ENCODE results near the gene SYNE4. TPM values are rescaled to one million over a fixed set of nuclear protein-coding genes. Genes with fewer than 3 reads are reported as not detected.
A peak's percentile ranks its signal among the peaks of the same experiment; 100 is the strongest.
"Not testable (repeated sequence)": the region's sequence is repeated elsewhere in the genome, so short reads cannot be mapped to it uniquely, and the experiment has no call there.

SYNE4 gene
- total RNA-seq, 2 donors from 2014 or later, result 1.5 to 3.9 TPM

DNA sequence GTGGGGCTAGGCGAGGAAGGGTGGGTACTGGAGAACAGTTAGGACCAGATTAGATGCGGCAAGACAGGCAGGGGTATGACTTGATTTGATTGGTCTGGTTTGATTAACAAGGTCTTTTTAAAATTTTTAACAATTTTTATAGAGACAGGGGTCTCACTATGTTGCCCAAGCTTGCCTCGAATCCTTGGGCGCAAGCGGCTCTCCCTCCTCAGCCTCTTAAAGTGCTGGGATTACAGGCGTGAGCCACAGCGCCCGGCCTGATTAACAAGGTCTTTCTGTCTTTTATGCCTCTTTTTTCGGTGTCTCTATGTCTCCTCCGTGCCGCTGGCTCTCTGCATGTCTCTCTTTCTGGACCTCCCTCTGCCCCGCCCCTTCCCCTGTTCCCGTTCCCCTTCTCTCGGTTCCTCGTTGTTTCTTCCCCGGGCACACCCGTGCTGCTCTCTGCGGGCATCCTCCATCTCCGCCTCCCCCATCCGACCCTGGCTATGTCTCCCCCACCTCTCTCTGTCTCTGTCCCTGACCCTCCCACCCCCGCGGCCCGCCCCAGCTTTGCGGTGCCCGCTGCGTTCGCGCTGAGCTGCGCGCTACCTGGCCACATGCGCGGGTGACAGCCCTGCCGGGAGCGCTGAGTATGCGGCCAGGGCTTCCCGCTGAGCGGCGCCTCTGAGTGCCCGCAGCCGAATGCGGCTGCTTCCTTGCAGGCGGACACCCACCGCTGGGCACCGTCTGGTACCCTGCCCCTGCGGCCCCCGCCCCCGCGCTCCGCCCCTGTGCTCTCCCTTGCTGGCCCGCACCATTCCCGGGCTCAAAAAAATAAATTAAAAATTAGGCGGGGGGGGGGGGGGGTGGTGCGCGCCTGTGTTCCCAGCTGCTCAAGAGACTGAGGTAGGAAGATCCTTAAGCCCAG lies 21.7 kb downstream of the SYNE4 start:
- H3K4me1 Mint-ChIP-seq, result no peaks in the 10 kb centered on the region
- peak; percentile 71 for ATAC-seq (replicated peaks)
- H3K27ac Mint-ChIP-seq, result peak overlapping the region; percentile 16
- peaks cover 29% of the 10 kb centered on the region for H3K27me3 Mint-ChIP-seq
- no peaks in the 10 kb centered on the region for H3K36me3 Mint-ChIP-seq (ENCODE audit: low read depth)
- H3K9me3 Mint-ChIP-seq, result no peaks in the 10 kb centered on the region
- peak overlapping the region; percentile 77 for H3K4me3 Mint-ChIP-seq

- no peaks in the 10 kb centered on the region for H3K4me1 Mint-ChIP-seq
- peak overlapping the region; percentile 77 for H3K4me3 Mint-ChIP-seq
- no peaks in the 10 kb centered on the region for H3K36me3 Mint-ChIP-seq (ENCODE audit: low read depth)
- no peak overlapping the region for H3K27ac Mint-ChIP-seq
- peaks cover 29% of the 10 kb centered on the region for H3K27me3 Mint-ChIP-seq
- no peaks in the 10 kb centered on the region for H3K9me3 Mint-ChIP-seq
- no peak for ATAC-seq (replicated peaks)
Observed at GRCh38 chr19:35986111-35986510, 22.5 kb downstream of the SYNE4 start.

DNA sequence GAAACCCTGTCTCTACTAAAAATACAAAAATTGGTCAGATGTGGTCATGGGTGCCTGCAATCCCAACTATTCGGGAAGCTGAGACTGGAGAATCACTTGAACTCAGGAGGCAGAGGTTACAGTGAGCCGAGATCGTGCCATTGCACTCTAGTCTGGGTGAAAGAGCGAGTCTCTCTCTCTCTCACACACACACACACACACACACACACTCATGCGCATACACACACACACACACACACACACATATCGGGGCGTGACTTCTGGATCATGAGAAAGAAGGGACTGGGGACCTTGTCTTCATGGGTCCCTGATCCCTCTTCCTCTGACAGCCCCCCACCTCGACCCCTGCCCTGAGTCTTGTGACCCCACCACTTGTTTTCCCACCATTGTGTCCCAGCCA lies 25.4 kb downstream of the SYNE4 start:
- Mint-ChIP-seq H3K27me3 (peaks cover 35% of the 10 kb centered on the region), H3K4me3 (no peak overlapping the region), H3K4me1 (no peaks in the 10 kb centered on the region), H3K27ac (no peak overlapping the region), H3K36me3 (ENCODE audit: low read depth) (no peaks in the 10 kb centered on the region), H3K9me3 (no peaks in the 10 kb centered on the region)
- ATAC-seq (replicated peaks), result no peak

- H3K9me3 Mint-ChIP-seq; H3K4me3 Mint-ChIP-seq; H3K4me1 Mint-ChIP-seq; ATAC-seq (replicated peaks); H3K36me3 Mint-ChIP-seq (ENCODE audit: low read depth); H3K27ac Mint-ChIP-seq: not testable (repeated sequence)
- H3K27me3 Mint-ChIP-seq, result peaks cover 31% of the 10 kb centered on the region
Observed at GRCh38 chr19:35980997-35981396, 27.6 kb downstream of the SYNE4 start.

DNA sequence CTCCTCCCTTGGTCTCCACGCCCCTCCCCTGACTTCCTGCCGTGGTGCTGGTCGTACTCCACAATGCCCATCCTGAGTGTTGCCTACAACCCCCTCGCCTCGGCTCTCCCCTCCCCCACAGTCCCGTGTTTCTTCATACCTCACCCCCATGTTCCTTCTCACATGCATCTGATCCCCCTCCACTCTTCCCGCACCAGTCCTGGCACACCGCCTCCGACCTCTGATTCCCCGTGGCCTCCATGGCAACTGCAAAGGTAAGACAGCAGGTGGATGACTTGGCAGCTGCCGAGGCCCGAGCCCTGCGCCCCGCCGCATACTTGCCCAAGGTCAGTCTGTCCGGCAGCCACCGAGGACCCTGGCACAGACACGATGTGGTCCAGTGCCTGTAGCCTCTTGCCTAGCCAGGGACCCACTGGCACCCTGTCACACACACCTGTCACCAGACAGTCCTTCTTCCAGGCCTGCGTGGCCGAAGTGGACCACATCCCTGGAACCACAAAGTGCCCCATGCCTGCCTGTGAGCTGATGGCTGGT lies 29.7 kb downstream of the SYNE4 start:
- H3K4me1 Mint-ChIP-seq, result no peaks in the 10 kb centered on the region
- no peak overlapping the region for H3K4me3 Mint-ChIP-seq
- H3K27ac Mint-ChIP-seq, result no peak overlapping the region
- no peaks in the 10 kb centered on the region for H3K9me3 Mint-ChIP-seq
- ATAC-seq (replicated peaks), result no peak
- H3K36me3 Mint-ChIP-seq (ENCODE audit: low read depth), result no peaks in the 10 kb centered on the region
- H3K27me3 Mint-ChIP-seq, result peaks cover 12% of the 10 kb centered on the region

- Mint-ChIP-seq H3K36me3 (ENCODE audit: low read depth) (no peaks in the 10 kb centered on the region), H3K4me3 (no peak overlapping the region), H3K27me3 (peaks cover 11% of the 10 kb centered on the region), H3K4me1 (no peaks in the 10 kb centered on the region), H3K27ac (no peak overlapping the region), H3K9me3 (no peaks in the 10 kb centered on the region)
- ATAC-seq (replicated peaks), result no peak
Observed at GRCh38 chr19:35978271-35978670, 30.3 kb downstream of the SYNE4 start.

GRCh38 chr19:35977446-35978222 lies 31.0 kb downstream of the SYNE4 start:
- no peaks in the 10 kb centered on the region for H3K36me3 Mint-ChIP-seq (ENCODE audit: low read depth)
- peak; percentile 38 for ATAC-seq (replicated peaks)
- H3K27ac Mint-ChIP-seq, result no peak overlapping the region
- H3K27me3 Mint-ChIP-seq, result peaks cover 8% of the 10 kb centered on the region
- no peaks in the 10 kb centered on the region for H3K4me1 Mint-ChIP-seq
- no peaks in the 10 kb centered on the region for H3K9me3 Mint-ChIP-seq
- no peak overlapping the region for H3K4me3 Mint-ChIP-seq

DNA sequence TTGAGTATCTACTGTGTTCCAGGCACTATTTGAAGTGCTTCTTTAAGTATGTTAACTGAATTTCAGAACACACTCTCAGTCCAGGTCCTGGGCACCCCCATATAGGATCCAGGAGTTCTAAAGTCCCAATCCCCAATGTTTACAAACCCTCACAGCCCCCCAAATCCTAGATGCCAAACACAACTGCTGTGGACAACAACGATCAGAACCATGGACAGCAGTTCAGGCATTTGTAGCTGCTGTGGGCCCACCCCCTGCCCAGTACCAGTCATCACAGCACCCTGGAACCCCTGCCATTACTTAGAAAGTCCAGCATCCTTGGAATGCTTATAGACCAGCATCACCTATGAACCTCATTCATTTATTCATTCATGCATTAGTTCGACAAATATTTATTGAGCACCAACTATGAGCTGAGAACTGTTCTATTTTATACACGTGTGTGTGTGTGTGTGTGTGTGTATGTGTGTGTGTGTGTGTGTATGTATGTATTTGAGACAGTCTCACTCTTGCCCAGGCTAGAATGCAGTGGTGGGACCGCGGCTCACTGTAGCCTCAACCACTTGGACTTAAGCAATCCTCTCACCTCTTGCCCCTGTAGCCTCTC lies 32.9 kb downstream of the SYNE4 start:
- ATAC-seq (replicated peaks), result no peak
- Mint-ChIP-seq H3K36me3 (ENCODE audit: low read depth) (no peaks in the 10 kb centered on the region), H3K27me3 (peaks cover 6% of the 10 kb centered on the region), H3K9me3 (no peaks in the 10 kb centered on the region), H3K4me3 (no peak overlapping the region), H3K27ac (no peak overlapping the region), H3K4me1 (no peaks in the 10 kb centered on the region)

GRCh38 chr19:35973487-35973886 lies 35.1 kb downstream of the SYNE4 start:
- Mint-ChIP-seq H3K27me3 (peaks cover 2% of the 10 kb centered on the region), H3K4me3 (no peak overlapping the region), H3K36me3 (ENCODE audit: low read depth) (no peaks in the 10 kb centered on the region), H3K27ac (no peak overlapping the region), H3K4me1 (peaks cover 6% of the 10 kb centered on the region), H3K9me3 (no peaks in the 10 kb centered on the region)
- no peak for ATAC-seq (replicated peaks)

DNA sequence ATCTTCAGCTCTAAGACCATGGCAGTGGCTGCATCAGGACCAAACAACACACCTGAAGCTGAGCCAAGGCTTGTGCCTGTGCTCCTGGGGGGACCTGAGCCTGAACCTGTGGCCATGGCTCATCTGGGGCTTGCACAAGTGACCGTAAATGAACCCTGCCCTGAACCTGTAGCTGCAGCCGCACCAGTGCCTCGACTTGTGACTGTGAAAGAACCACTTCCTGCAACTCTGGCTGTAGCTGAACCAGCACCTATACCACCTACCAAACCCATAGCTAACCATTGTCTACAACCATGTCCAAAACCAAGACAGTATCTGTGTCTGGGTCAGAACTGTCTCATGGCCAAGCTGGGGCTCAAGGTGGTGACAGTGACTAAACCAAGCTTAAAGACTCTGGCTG lies 41.8 kb downstream of the SYNE4 start:
- H3K27me3 Mint-ChIP-seq, result no peaks in the 10 kb centered on the region
- ATAC-seq (replicated peaks), result no peak
- no peak overlapping the region for H3K27ac Mint-ChIP-seq
- no peaks in the 10 kb centered on the region for H3K9me3 Mint-ChIP-seq
- H3K4me1 Mint-ChIP-seq, result peaks cover 6% of the 10 kb centered on the region
- no peak overlapping the region for H3K4me3 Mint-ChIP-seq
- H3K36me3 Mint-ChIP-seq (ENCODE audit: low read depth), result no peaks in the 10 kb centered on the region

GRCh38 chr19:35963514-35963913 lies 45.1 kb downstream of the SYNE4 start:
- Mint-ChIP-seq H3K27me3 (no peaks in the 10 kb centered on the region), H3K27ac (no peak overlapping the region), H3K9me3 (no peaks in the 10 kb centered on the region), H3K36me3 (ENCODE audit: low read depth) (no peaks in the 10 kb centered on the region), H3K4me3 (no peak overlapping the region), H3K4me1 (peaks cover 1% of the 10 kb centered on the region)
- no peak for ATAC-seq (replicated peaks)

GRCh38 chr19:35960432-35960972 lies 48.1 kb downstream of the SYNE4 start:
- Mint-ChIP-seq H3K4me3 (peak overlapping the region; percentile 74), H3K27me3 (no peaks in the 10 kb centered on the region), H3K36me3 (ENCODE audit: low read depth) (no peaks in the 10 kb centered on the region), H3K9me3 (no peaks in the 10 kb centered on the region), H3K27ac (no peak overlapping the region), H3K4me1 (peaks cover 4% of the 10 kb centered on the region)
- ATAC-seq (replicated peaks), result no peak

GRCh38 chr19:35959968-35960320 lies 48.7 kb downstream of the SYNE4 start:
- no peak overlapping the region for H3K27ac Mint-ChIP-seq
- peaks cover 7% of the 10 kb centered on the region for H3K4me1 Mint-ChIP-seq
- ATAC-seq (replicated peaks), result no peak
- no peaks in the 10 kb centered on the region for H3K9me3 Mint-ChIP-seq
- peak overlapping the region; percentile 74 for H3K4me3 Mint-ChIP-seq
- H3K36me3 Mint-ChIP-seq (ENCODE audit: low read depth), result no peaks in the 10 kb centered on the region
- H3K27me3 Mint-ChIP-seq, result no peaks in the 10 kb centered on the region

Data from activated T-helper 17 cell treated with anti-CD3 and anti-CD28 coated beads, Interleukin-2, amount 50 U/mL, for 72 hours (primary cell).